Epithelial cell of proximal tubule (primary cell): ENCODE data around the gene SHLD2. TPM values are rescaled to one million over a fixed set of nuclear protein-coding genes. Genes with fewer than 3 reads are reported as not detected.
"Not testable (repeated sequence)": the region's sequence is repeated elsewhere in the genome, so short reads cannot be mapped to it uniquely, and the experiment has no call there.

Experiments
- DNase-seq: peaks from one replicate; pipeline ENCODE4 v3.0.0-alpha.2; 2011; ENCODE audit warnings: low read depth
- H3K4me3 ChIP-seq: 2 replicates; pipeline ENCODE4 v1.5.1; 2011; ENCODE audit warnings: low read depth, mild to moderate bottlenecking, low read length
- total RNA-seq: library from RNA; depleted of rRNA; stranded (reverse); fragments of >200 nt; gene quantifications from 2 replicates; pipeline ENCODE4 v1.2.3, GENCODE V29; 2015

SHLD2 gene
- total RNA-seq, 1 donor from 2014 or later, result 14.3 TPM

DNA sequence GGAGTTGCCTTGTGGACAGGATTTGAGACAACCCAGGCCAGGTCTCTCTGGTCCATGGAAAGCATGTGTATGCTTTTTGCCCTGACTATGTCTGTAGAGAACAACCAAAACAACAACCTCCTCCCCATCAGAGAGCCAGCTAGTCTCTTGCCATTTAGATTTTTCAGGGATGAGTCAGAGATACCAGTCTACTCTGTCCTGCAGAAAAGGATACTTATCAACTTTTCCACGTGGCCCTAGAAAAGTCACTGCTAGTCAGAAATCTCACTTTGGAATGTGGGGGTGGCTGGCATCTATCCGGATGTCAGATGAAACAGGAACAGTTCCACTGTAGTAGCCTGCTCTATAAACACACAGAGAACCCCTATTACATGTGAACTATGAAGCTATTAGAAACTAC, 116.8 kb downstream of the SHLD2 start:
- H3K4me3 ChIP-seq, DNase-seq: not testable (repeated sequence)

DNA sequence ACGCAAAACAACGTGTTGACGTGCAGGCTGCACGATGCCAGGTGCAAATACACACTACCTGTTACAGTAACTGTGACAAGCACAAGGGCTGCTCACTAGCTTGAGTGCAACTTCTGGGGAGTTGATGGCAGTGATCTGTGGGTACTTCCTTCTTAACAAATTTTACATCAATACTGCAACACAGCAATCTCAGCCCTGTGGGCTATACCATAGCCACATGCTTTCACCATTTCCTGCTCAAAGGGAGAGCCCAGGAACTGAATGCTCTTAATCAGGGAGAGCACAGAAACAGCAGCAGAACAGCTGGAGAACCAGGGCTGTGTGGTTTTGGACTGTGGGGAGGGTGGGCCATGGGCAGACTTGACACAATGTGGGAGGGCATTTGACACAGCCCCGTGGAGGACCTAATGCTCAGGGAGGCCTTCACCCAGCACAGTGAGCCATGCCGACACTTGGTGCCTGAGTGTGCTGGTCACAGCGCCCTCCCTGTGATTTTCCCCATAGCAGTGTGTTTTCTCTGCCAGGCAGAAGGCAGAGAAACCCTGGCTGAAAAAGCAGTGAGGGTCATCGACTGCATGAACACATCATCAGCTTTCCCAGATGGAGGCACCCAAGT, 118.3 kb downstream of the SHLD2 start:
- not testable (repeated sequence) for H3K4me3 ChIP-seq, DNase-seq

DNA sequence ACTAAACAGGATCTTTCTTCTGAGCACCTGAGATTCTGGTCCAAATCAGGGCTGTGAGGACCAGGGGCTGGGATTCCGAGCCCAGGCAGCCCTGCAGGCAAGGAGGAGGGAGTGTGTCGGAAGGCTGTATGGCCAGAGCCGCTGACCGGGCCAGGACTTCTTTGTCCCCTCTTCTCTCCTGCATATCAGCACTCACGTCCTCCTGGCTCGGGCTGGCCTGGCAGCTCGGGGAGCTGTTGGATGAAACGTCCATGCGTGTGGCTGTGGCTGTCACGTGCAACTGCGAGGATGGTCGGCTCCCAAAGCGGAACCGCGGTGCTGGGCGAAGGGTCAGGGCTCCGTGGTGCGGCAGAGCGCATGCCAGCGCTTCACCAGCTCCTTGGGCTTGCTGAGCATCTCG, 118.8 kb downstream of the SHLD2 start:
- H3K4me3 ChIP-seq, DNase-seq: not testable (repeated sequence)

DNA sequence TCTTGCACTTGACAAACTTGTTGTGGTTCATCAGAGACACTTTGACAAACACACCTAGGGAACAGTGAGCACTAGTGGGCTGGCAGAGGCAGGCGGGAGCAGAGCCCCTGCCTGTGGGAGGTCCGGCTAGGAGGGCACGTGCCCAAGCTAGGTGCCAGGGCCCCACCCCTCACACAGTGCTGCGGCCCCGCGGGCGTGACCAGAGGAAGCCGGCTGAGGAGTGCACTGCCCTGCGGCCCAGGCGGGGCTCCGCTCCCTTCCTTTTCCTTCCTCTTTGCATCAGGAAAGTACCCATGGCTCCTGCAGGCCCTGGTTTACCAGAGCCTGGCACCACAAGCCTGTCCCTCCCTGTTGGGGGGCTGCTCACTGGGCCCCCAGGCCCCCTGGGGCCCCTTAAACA, 121.1 kb downstream of the SHLD2 start:
- DNase-seq, H3K4me3 ChIP-seq: not testable (repeated sequence)

DNA sequence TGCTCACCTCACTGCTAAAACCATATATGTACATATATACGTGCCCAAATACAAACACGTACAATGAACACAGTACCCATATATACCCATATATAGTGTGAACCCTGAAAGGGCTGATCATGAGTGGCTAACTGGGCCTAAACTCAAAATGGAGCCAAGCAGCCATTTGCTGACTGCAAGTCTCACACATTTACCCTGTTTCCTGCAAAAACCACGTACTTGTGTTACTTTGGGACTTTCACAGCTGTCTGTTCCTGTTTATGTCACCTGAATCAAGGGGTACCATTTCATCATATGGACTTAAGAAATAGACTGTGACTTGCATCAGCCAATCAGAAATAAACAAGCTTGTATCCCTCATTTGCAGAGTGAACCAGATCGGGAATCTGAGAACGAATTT, 124.4 kb downstream of the SHLD2 start:
- not testable (repeated sequence) for H3K4me3 ChIP-seq, DNase-seq

DNA sequence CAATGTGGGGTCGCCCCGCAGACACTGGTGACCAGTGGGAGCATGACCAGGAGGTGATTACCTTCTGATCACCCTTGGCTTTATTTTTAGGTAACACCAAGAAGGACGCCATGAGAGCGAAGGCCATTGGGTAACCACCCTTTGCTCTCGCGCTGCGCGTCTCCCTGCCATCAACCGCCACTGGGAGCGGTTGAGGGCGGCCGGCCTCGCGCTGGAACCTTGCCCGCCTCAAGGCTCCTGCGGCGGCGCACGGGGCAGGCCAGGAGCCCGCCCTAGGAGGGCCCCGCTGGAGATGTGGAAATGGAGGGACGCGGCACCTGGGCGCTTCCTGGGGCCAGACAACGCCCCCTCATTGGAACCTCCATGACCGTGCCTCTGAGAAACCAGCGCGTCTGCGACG, 127.8 kb downstream of the SHLD2 start:
- not testable (repeated sequence) for DNase-seq, H3K4me3 ChIP-seq

DNA sequence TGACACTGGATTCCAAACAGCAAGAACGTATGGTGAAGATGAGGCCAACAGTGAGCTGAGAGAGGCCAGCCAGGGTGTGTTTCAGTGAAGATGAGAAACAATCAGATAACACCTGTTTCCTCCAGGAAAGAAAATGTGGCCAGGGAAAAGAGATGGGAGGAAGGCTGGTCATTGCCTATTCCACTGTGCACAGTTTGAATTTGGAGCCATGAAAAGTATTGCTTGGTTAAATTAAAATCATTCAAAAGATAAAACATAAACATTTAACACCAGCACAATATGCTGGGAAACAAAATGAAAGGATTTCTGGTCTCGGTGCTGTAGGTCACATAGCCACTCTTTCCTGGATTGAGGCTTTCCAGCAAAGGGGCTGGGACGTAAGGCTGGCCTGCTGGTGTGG, 130.1 kb downstream of the SHLD2 start, which contains the start of gene NUTM2A:
NUTM2A (plus strand) TSS at position 301 of the 400 bp plus-strand sequence. CDS start 383 bp downstream, outside the sequence.
- not testable (repeated sequence) for H3K4me3 ChIP-seq, DNase-seq

DNA sequence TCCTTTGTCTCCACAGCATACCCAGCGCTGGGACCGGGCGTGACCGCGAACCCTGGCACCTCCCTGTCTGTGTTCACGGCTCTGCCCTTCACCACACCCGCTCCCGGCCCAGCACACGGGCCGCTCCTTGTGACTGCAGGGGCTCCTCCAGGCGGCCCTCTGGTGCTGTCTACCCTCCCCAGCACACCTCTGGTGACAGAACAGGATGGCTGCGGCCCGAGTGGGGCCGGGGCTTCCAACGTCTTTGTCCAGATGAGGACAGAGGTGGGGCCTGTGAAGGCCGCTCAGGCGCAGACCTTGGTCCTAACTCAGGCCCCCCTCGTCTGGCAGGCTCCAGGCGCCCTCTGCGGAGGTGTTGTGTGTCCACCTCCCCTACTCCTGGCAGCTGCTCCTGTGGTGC, 133.2 kb downstream of the SHLD2 start:
- DNase-seq, H3K4me3 ChIP-seq: not testable (repeated sequence)

DNA sequence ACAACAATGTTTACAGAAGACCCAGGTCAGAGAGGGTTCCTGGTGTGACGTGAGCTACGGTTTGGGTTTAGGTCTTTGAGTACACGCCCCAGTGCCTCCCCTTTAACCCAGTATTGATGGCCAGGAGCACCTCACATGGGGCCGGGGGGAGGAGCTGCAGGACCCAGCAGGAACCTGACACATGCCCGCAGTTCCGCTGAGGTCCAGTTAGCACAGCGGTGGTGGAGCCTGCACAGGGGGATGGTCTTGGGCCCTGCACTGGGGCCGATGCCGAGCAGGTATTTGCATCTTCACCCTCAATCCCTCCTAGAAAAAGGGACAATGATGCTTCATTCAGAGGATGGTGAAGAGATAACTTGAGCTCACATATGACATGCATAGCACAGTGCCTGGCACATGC, 134.2 kb downstream of the SHLD2 start:
- not testable (repeated sequence) for H3K4me3 ChIP-seq, DNase-seq

DNA sequence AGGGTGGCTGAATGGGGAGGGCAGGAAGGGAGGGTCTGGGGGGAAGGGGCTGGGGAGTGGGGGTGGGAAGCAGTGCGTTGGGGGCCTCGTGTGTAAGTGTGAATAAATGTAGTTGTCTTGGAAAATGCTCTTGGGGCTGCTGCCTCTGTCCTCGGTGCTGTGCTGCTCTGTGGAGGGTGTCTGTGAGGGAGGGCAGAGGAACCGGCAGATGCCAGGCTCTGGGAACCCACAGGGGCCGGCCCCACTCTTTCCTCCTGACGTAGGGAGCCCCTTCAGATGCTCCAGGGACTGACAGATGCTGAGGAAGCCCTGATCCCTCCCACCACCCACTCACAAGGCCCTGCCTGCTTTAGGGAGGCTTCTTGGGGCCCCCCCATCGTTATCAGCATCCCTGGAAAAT, 139.8 kb downstream of the SHLD2 start:
- DNase-seq, H3K4me3 ChIP-seq: not testable (repeated sequence)

DNA sequence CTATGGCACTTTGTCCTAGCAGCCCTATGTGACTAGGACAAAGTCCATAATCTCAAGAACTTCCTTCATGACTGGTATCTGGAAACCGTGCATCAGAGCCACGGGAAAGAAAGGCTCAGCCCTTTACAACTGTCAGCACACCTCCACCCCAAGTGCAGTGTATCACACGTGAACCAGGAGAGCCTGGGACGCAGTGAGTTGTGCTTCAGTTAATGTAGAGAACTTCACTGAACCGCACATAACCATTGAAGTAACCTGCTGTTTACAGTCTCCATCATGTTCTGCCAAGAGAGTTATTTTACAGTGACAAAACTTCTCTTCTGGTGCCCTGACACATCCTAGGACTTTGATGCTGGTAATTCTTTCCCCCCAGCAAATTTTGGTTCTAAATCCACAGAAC, 142.2 kb downstream of the SHLD2 start:
- not testable (repeated sequence) for H3K4me3 ChIP-seq, DNase-seq

DNA sequence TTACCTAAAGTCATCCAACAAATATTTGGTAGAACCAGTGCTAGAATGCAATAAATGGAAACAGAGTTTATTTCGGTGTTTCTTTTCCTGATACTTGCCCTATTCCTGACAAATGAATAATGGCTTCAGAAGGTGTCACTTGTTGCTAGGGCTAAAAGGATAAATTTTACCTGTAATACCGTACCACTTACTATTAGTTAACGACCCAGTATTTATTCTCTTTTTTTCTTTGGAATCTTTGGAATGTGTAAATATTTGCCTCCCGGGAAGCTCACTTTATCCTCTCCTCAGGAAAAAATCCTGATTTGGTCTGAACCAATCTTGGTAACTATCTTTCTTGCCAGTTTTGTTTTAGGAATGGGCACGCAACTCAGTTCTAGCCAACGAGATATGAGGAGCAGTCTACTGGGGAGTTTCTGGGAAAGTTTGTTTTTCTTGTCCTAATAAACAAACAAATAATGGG, 144.4 kb downstream of the SHLD2 start:
- H3K4me3 ChIP-seq, DNase-seq: not testable (repeated sequence)

Other genes starting within 250 kb of the SHLD2 start
- gene MMRN2, start 137.6 kb upstream of the SHLD2 start, total RNA-seq, result 0.17 TPM in 1 of 2 replicates, not detected in the other
- gene SNCG, start 136.6 kb upstream of the SHLD2 start, total RNA-seq, result 3.1 and 30.0 TPM in 2 replicates
- gene ADIRF, start 126.7 kb upstream of the SHLD2 start, total RNA-seq, result 0.72 and 1.4 TPM in 2 replicates
- not detected in 2 replicates for gene FAM25A, start 74.9 kb upstream of the SHLD2 start, total RNA-seq
- gene GLUD1, start 363 bp upstream of the SHLD2 start, total RNA-seq, result 145 and 155 TPM in 2 replicates
- 0.65 and 0.69 TPM in 2 replicates for gene NUTM2A, start 130.2 kb downstream of the SHLD2 start, total RNA-seq